K562 treated with DMSO at 1 percent for 12 hours (cell line): Measurements from ENCODE around the gene DHX40. TPM values are rescaled to one million over a fixed set of nuclear protein-coding genes. Genes with fewer than 3 reads are reported as not detected.

Source experiments
- total RNA-seq: library from RNA; unstranded; fragments of 300-600 nt; gene quantifications from 2 replicates; pipeline ENCODE4 v1.2.3, GENCODE V29; 2022; ENCODE audit not compliant: insufficient read depth

The DHX40 gene
- total RNA-seq, result 8.8 and 26.5 TPM in 2 replicates

GRCh38 chr17:59565171-59565958, at the start of gene DHX40:
Gene DHX40 (plus strand): TSS chr17:59565610. CDS start chr17:59565672, 62 bp downstream.

GRCh38 chr17:59619298-59620063, 54.1 kb downstream of the DHX40 start, which contains the start of gene CLTC:
Gene CLTC (plus strand): TSS chr17:59619895. CDS start chr17:59620132, 237 bp downstream.

Other genes with a start within 250 kb of the DHX40 start
- gene YPEL2, start 234.0 kb upstream of the DHX40 start, total RNA-seq, result 0.93 TPM in 1 of 2 replicates, not detected in the other
- gene CLTC, start 54.3 kb downstream of the DHX40 start, total RNA-seq, result 58.4 and 153 TPM in 2 replicates
- 30.2 and 32.9 TPM in 2 replicates for gene PTRH2, start 141.8 kb downstream of the DHX40 start, total RNA-seq
- 38.7 and 70.8 TPM in 2 replicates for gene VMP1, start 142.0 kb downstream of the DHX40 start, total RNA-seq